GM19467 (cell line): ENCODE data around the gene ZNF497.

Experiments used
- ATAC-seq: cut with Tn5 transposase; IDR thresholded peaks from one replicate; pipeline ENCODE4 v1.9.1; 2021; ENCODE audit warnings: mild to moderate bottlenecking, moderate library complexity; ENCODE audit not compliant: unreplicated experiment

The ZNF497 gene

GRCh38 chr19:58368561-58369360 lies 6.2 kb upstream of the ZNF497 start:
- no peak for ATAC-seq

- no peak for ATAC-seq
Measured at GRCh38 chr19:58367698-58368454, 5.3 kb upstream of the ZNF497 start.

GRCh38 chr19:58366585-58367430 lies 4.3 kb upstream of the ZNF497 start:
- ATAC-seq, result no peak

- ATAC-seq, result no peak
Measured at GRCh38 chr19:58364146-58364545, 1.6 kb upstream of the ZNF497 start.

- peak; percentile 22 for ATAC-seq
Measured at GRCh38 chr19:58361900-58362271, 665 bp downstream of the ZNF497 start.

GRCh38 chr19:58357481-58358145 lies 4.9 kb downstream of the ZNF497 start:
- ATAC-seq, result no peak

GRCh38 chr19:58356766-58357480 lies 5.6 kb downstream of the ZNF497 start:
- no peak for ATAC-seq

- no peak for ATAC-seq
Measured at GRCh38 chr19:58355908-58356765, 6.4 kb downstream of the ZNF497 start.

GRCh38 chr19:58355215-58355796 lies 7.2 kb downstream of the ZNF497 start:
- ATAC-seq, result no peak

- ATAC-seq, result no peak
Measured at GRCh38 chr19:58354478-58355030, 8.0 kb downstream of the ZNF497 start.

GRCh38 chr19:58353717-58354477 lies 8.7 kb downstream of the ZNF497 start:
- no peak for ATAC-seq

GRCh38 chr19:58352760-58353671 lies 9.5 kb downstream of the ZNF497 start, which contains the start of gene A1BG:
TSS of gene A1BG (minus strand) at chr19:58353492. CDS start at chr19:58353437, 55 bp downstream.
- ATAC-seq, result no peak

GRCh38 chr19:58351990-58352755 lies 10.4 kb downstream of the ZNF497 start:
- ATAC-seq, result no peak

GRCh38 chr19:58351558-58351878 lies 11.0 kb downstream of the ZNF497 start:
- no peak for ATAC-seq

GRCh38 chr19:58350871-58351557 lies 11.5 kb downstream of the ZNF497 start:
- ATAC-seq, result no peak
